ENCODE data around the gene DTWD2. TPM values are rescaled to one million over a fixed set of nuclear protein-coding genes. Genes with fewer than 3 reads are reported as not detected.

The DTWD2 gene
- total RNA-seq, 4 donors from 2014 or later: 7.9 to 14.2 (median 12.6) TPM

GRCh38 chr5:118844351-118844750 is 144.0 kb downstream of the DTWD2 start:
- H3K9me3 ChIP-seq: no peaks in the 10 kb centered on the region
- no peak overlapping the region for H3K27ac ChIP-seq
- 100% methylated on average over 1 of the region's 1 CpG for WGBS, 2 donors (ENCODE audit: low coverage in 1 of 2)
- H3K27me3 ChIP-seq: no peaks in the 10 kb centered on the region
- no peaks in the 10 kb centered on the region for H3K4me1 ChIP-seq
- no peak overlapping the region for H3K4me3 ChIP-seq
- TF ChIP-seq, protein P1, sequence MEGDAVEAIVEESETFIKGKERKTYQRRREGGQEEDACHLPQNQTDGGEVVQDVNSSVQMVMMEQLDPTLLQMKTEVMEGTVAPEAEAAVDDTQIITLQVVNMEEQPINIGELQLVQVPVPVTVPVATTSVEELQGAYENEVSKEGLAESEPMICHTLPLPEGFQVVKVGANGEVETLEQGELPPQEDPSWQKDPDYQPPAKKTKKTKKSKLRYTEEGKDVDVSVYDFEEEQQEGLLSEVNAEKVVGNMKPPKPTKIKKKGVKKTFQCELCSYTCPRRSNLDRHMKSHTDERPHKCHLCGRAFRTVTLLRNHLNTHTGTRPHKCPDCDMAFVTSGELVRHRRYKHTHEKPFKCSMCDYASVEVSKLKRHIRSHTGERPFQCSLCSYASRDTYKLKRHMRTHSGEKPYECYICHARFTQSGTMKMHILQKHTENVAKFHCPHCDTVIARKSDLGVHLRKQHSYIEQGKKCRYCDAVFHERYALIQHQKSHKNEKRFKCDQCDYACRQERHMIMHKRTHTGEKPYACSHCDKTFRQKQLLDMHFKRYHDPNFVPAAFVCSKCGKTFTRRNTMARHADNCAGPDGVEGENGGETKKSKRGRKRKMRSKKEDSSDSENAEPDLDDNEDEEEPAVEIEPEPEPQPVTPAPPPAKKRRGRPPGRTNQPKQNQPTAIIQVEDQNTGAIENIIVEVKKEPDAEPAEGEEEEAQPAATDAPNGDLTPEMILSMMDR (IDR thresholded peaks at IDR 0.05): no peak
- TF ChIP-seq EP300 (IDR thresholded peaks at IDR 0.05): no peak
- no peak for TF ChIP-seq POLR2A (IDR thresholded peaks at IDR 0.05)
- TF ChIP-seq POLR2AphosphoS5 (IDR thresholded peaks at IDR 0.05): no peak
- ATAC-seq: no peak
- no peaks in the 10 kb centered on the region for H3K36me3 ChIP-seq

- WGBS, 2 donors (ENCODE audit: low coverage in 1 of 2): 100% methylated on average over 1 of the region's 1 CpG
- no peaks in the 10 kb centered on the region for H3K9me3 ChIP-seq
- H3K27ac ChIP-seq: no peak overlapping the region
- no peak overlapping the region for H3K4me3 ChIP-seq
- H3K27me3 ChIP-seq: no peaks in the 10 kb centered on the region
- TF ChIP-seq POLR2AphosphoS5 (IDR thresholded peaks at IDR 0.05) (no peak), POLR2A (IDR thresholded peaks at IDR 0.05) (no peak), EP300 (IDR thresholded peaks at IDR 0.05) (no peak)
- TF ChIP-seq, protein P1 (IDR thresholded peaks at IDR 0.05): no peak
- H3K4me1 ChIP-seq: no peaks in the 10 kb centered on the region
- ATAC-seq: no peak
- no peaks in the 10 kb centered on the region for H3K36me3 ChIP-seq
These were observed 153.6 kb downstream of the DTWD2 start for GRCh38 chr5:118834710-118835109.

GRCh38 chr5:118832974-118833373 is 155.4 kb downstream of the DTWD2 start:
- no peak overlapping the region for H3K4me3 ChIP-seq
- no peaks in the 10 kb centered on the region for H3K36me3 ChIP-seq
- no peaks in the 10 kb centered on the region for H3K4me1 ChIP-seq
- H3K9me3 ChIP-seq: no peaks in the 10 kb centered on the region
- TF ChIP-seq POLR2A (IDR thresholded peaks at IDR 0.05) (no peak), EP300 (IDR thresholded peaks at IDR 0.05) (no peak), POLR2AphosphoS5 (IDR thresholded peaks at IDR 0.05) (no peak)
- TF ChIP-seq, protein P1 (IDR thresholded peaks at IDR 0.05): no peak
- no peak overlapping the region for H3K27ac ChIP-seq
- no peak for ATAC-seq
- no peaks in the 10 kb centered on the region for H3K27me3 ChIP-seq

- no peak overlapping the region for H3K4me3 ChIP-seq
- no peaks in the 10 kb centered on the region for H3K36me3 ChIP-seq
- no peak overlapping the region for H3K27ac ChIP-seq
- no peak for TF ChIP-seq EP300 (IDR thresholded peaks at IDR 0.05)
- no peak for TF ChIP-seq POLR2A (IDR thresholded peaks at IDR 0.05)
- TF ChIP-seq, protein P1 (IDR thresholded peaks at IDR 0.05): no peak
- no peak for TF ChIP-seq POLR2AphosphoS5 (IDR thresholded peaks at IDR 0.05)
- WGBS, 2 donors (ENCODE audit: low coverage in 1 of 2): 15 to 18% methylated on average over 1 of the region's 1 CpG
- H3K4me1 ChIP-seq: peaks cover 0 to 11% (median 0%) of the 10 kb centered on the region in 3 donors
- H3K27me3 ChIP-seq: no peaks in the 10 kb centered on the region
- H3K9me3 ChIP-seq: no peaks in the 10 kb centered on the region
- no peak for ATAC-seq
These were observed 163.1 kb downstream of the DTWD2 start for GRCh38 chr5:118825226-118825625.

GRCh38 chr5:118818604-118819003 is 169.7 kb downstream of the DTWD2 start:
- no peak for ATAC-seq
- Histone ChIP-seq H3K36me3 (no peaks in the 10 kb centered on the region), H3K27ac (no peak overlapping the region), H3K4me3 (no peak overlapping the region), H3K9me3 (no peaks in the 10 kb centered on the region), H3K4me1 (no peaks in the 10 kb centered on the region), H3K27me3 (no peaks in the 10 kb centered on the region)
- TF ChIP-seq, protein P1 (IDR thresholded peaks at IDR 0.05): no peak
- TF ChIP-seq POLR2AphosphoS5 (IDR thresholded peaks at IDR 0.05): no peak
- no peak for TF ChIP-seq EP300 (IDR thresholded peaks at IDR 0.05)
- no peak for TF ChIP-seq POLR2A (IDR thresholded peaks at IDR 0.05)
- 92 to 96% methylated on average over 3 of the region's 3 CpGs for WGBS, 2 donors (ENCODE audit: low coverage in 1 of 2)

Measured in gastroesophageal sphincter (tissue), 4 donors.